Measurements from ENCODE around the gene CDH18.

Gene CDH18

GRCh38 chr5:19739671-19740070 is 248.3 kb downstream of the CDH18 start:
- H3K4me1 Mint-ChIP-seq = peaks cover 7% of the 10 kb centered on the region
- H3K9me3 Mint-ChIP-seq = no peaks in the 10 kb centered on the region
- peaks cover 3% of the 10 kb centered on the region for H3K27me3 Mint-ChIP-seq (ENCODE audit: low read depth)
- no peaks in the 10 kb centered on the region for H3K36me3 Mint-ChIP-seq (ENCODE audit: low read depth)
- H3K27ac Mint-ChIP-seq = no peak overlapping the region
- TF ChIP-seq CTCF (IDR thresholded peaks at IDR 0.05; ENCODE audit: unreplicated experiment in 3 of 3) = no peak
- H3K4me3 Mint-ChIP-seq = no peak overlapping the region

DNA sequence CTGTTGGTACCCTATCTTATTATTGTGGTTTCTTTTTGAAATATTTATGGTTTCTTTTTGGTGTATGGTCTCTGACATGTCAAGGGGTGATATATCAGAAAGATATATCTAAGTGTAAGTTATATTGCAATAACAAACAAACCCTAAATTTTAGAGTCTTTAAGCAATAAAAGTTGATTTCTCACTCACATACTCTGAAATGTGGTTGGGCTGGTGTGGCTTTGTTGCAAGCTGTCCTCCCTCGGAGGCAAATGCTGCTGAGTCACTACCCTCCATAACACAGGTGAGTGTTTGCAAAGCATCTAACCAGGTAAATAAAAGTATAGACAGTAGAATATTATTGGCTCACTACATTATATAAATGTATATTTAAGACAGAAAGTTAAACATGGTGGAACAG is 253.2 kb downstream of the CDH18 start:
- Mint-ChIP-seq H3K9me3 (peaks cover 8% of the 10 kb centered on the region), H3K4me1 (peaks cover 10% of the 10 kb centered on the region), H3K36me3 (ENCODE audit: low read depth) (no peaks in the 10 kb centered on the region), H3K27me3 (ENCODE audit: low read depth) (peaks cover 3% of the 10 kb centered on the region), H3K4me3 (no peak overlapping the region), H3K27ac (peak overlapping the region in 1 of 3 experiments; percentile 42)
- TF ChIP-seq CTCF (IDR thresholded peaks at IDR 0.05; ENCODE audit: unreplicated experiment in 3 of 3) = no peak

DNA sequence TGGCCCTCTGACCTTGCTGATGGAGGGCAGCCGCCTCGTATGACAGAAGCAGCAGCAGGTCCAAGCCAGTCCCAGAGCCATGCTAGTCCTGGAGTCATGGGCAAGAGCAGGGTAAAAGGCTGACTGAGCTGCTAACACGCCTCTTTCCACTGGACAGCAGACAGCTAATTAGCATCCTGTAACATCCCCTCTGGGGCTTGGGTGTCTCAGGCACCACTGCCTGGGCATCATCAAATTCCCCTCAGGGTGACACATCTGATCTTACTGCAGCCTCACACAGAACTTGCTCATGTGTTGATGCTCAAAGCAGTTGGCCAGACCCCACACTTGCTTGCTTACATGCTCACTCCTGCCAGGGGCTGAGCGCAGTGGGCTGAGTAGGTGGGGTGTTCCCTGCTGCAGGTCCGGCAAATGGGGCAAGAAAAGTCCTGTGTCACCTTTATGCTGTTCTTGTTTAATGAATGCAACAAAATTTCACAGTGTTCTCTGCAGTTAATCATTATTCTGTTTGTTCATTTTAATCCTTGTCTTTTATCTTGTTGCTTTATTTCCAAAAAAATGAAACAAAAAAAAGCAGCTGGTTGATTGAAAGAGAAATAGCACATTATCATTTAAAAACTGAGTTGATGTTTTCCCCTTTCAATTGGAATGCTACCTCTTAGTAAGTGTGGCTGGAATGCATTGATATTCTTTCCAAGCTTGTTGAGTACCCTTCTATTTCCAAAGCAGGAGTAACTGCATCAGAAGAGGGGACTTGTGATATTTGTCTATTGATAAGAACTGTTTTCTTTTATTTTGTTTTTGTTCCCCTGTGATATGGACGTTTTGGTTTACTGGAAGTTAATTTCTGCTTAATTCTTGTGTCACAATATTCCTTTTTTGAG is 254.1 kb downstream of the CDH18 start:
- Mint-ChIP-seq H3K36me3 (ENCODE audit: low read depth) (no peaks in the 10 kb centered on the region), H3K4me3 (no peak overlapping the region), H3K4me1 (peaks cover 7% of the 10 kb centered on the region), H3K27me3 (ENCODE audit: low read depth) (no peaks in the 10 kb centered on the region), H3K9me3 (peaks cover 8% of the 10 kb centered on the region), H3K27ac (peak overlapping the region in 1 of 3 experiments; percentile 42)
- TF ChIP-seq CTCF (IDR thresholded peaks at IDR 0.05; ENCODE audit: unreplicated experiment in 3 of 3) = no peak

- Mint-ChIP-seq H3K27ac (no peak overlapping the region), H3K4me3 (no peak overlapping the region), H3K27me3 (ENCODE audit: low read depth) (no peaks in the 10 kb centered on the region), H3K4me1 (no peaks in the 10 kb centered on the region), H3K9me3 (peaks cover 4% of the 10 kb centered on the region), H3K36me3 (ENCODE audit: low read depth) (no peaks in the 10 kb centered on the region)
- no peak for TF ChIP-seq CTCF (IDR thresholded peaks at IDR 0.05; ENCODE audit: unreplicated experiment in 3 of 3)
Measured at GRCh38 chr5:19728571-19728970, 259.4 kb downstream of the CDH18 start.

- Mint-ChIP-seq H3K27me3 (ENCODE audit: low read depth) (no peaks in the 10 kb centered on the region), H3K4me1 (no peaks in the 10 kb centered on the region), H3K27ac (no peak overlapping the region), H3K36me3 (ENCODE audit: low read depth) (no peaks in the 10 kb centered on the region), H3K9me3 (no peaks in the 10 kb centered on the region), H3K4me3 (no peak overlapping the region)
- no peak for TF ChIP-seq CTCF (IDR thresholded peaks at IDR 0.05; ENCODE audit: unreplicated experiment in 3 of 3)
Measured at GRCh38 chr5:19719109-19719508, 268.9 kb downstream of the CDH18 start.

DNA sequence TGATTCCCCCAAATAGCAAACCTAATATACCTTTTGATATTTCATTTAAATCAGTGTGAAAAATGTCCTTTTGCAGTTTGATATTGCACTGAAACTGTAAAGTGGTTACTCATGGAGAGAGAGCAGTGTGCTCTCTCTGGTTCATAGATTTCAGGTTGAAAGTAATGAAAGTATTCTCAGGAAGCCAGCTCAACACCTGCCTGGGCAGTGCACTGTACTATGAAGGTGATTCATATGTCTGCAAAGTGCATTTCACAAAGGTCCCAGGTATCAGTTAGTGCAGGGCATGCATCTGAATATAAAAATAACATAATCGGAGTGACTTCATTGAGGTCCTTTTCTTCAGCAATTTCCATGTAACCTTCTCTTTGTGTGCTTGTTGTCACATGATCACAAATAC is 274.3 kb downstream of the CDH18 start:
- Mint-ChIP-seq H3K9me3 (no peaks in the 10 kb centered on the region), H3K27ac (no peak overlapping the region), H3K27me3 (ENCODE audit: low read depth) (no peaks in the 10 kb centered on the region), H3K4me3 (no peak overlapping the region), H3K36me3 (ENCODE audit: low read depth) (no peaks in the 10 kb centered on the region), H3K4me1 (no peaks in the 10 kb centered on the region)
- TF ChIP-seq CTCF (IDR thresholded peaks at IDR 0.05; ENCODE audit: unreplicated experiment in 3 of 3) = no peak

Data from nephron (organoid).